BLaER1 (cell line): Measurements from ENCODE around the gene ENAH.

Source experiments
- H3K27ac ChIP-seq: shearing (Covaris generic); formaldehyde crosslinking; 2 replicates; pipeline ENCODE4 v1.8.1; 2022
- H3K27me3 ChIP-seq: shearing (Covaris generic); formaldehyde crosslinking; 2 replicates; pipeline ENCODE4 v1.8.1; 2022
- H3K36me3 ChIP-seq: shearing (Covaris generic); formaldehyde crosslinking; 2 replicates; pipeline ENCODE4 v1.8.1; 2022
- H3K4me1 ChIP-seq: shearing (Covaris generic); formaldehyde crosslinking; 2 replicates; pipeline ENCODE4 v1.8.1; 2022
- H3K4me2 ChIP-seq: shearing (Covaris generic); formaldehyde crosslinking; 2 replicates; pipeline ENCODE4 v1.8.1; 2022
- H3K4me3 ChIP-seq: shearing (Covaris generic); formaldehyde crosslinking; 2 replicates; pipeline ENCODE4 v1.8.1; 2022
- H3K9ac ChIP-seq: shearing (Covaris generic); formaldehyde crosslinking; 2 replicates; pipeline ENCODE4 v1.8.1; 2022
- H3K9me3 ChIP-seq: shearing (Covaris generic); formaldehyde crosslinking; 2 replicates; pipeline ENCODE4 v1.8.1; 2022
- H4K20me1 ChIP-seq: shearing (Covaris generic); formaldehyde crosslinking; 2 replicates; pipeline ENCODE4 v1.8.1; 2022
- Cebpa-rat ChIP-seq: shearing (Covaris generic); IDR thresholded peaks from 2 replicates; pipeline ENCODE4 v1.8.1; 2022

ENAH gene

DNA sequence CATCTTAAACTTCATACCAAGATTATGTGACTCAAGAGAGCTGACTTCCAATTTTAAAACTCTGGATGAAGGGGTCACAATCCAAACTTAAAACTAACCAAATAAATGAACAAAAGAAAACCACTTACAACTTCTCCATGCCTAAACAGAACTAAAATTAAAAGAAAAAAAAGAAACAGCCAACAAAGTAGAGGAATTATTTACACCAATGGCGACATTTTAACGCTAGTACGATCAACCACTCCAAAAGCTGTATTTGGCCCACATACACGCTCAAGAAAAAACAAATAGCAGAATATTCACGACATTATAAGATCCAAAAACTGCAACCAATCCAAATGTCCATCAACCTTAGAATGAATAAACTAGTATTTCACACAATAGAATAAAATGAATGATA is 42.4 kb downstream of the ENAH start:
- Histone ChIP-seq H3K36me3 (no peaks in the 10 kb centered on the region; the same call in 1 of the 2 replicates), H3K9me3 (peaks cover 34% of the 10 kb centered on the region; the same call in 1 of the 2 replicates), H3K4me1 (no peaks in the 10 kb centered on the region), H3K9ac (no peak overlapping the region), H4K20me1 (peaks cover 26% of the 10 kb centered on the region), H3K4me2 (no peak overlapping the region), H3K27me3 (no peaks in the 10 kb centered on the region), H3K4me3 (no peak overlapping the region), H3K27ac (no peak overlapping the region)
- TF ChIP-seq Cebpa-rat = no peak

DNA sequence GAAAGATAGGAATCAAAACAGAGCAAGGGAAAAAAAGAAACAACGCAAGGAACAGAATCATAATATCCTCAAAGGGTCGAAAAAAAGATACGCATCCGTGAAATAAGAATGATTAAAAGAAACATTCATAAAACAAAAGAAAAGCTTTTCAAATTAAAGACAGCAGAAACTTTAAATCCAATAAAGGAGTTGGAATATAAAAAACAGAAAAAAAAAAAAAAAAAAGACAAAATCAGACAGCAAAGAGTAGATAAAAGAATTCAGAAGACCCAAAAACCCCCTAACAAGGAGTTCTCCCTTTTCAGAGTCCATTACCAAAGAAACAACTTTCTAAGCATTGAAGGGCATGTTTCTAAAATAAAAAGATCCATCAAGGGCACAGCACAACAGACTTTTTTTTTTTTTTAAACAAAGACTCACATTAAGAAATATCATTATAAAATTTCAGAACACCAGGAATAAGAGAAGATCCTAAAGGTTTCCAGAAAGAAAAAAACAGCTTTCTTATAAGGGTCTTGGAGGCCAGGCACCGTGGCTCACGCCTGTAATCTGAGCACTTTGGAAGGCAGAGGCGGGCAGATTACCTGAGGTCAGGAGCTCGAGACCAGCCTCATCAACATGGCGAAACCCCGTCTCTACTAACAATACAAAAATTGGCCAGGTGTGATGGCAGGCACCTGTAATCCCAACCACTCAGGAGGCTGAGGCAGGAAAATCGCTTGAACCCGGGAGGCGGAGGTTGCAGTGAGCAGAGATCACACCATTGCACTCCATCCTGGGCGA is 44.7 kb downstream of the ENAH start:
- H3K4me1 ChIP-seq = no peaks in the 10 kb centered on the region
- no peak overlapping the region for H3K4me3 ChIP-seq
- H3K27ac ChIP-seq = no peak overlapping the region
- no peaks in the 10 kb centered on the region; the same call in 1 of the 2 replicates for H3K36me3 ChIP-seq
- no peak for TF ChIP-seq Cebpa-rat
- H3K4me2 ChIP-seq = no peak overlapping the region
- no peaks in the 10 kb centered on the region for H3K27me3 ChIP-seq
- H3K9ac ChIP-seq = no peak overlapping the region
- H4K20me1 ChIP-seq = peaks cover 39% of the 10 kb centered on the region
- H3K9me3 ChIP-seq = peaks cover 19% of the 10 kb centered on the region; the same call in 1 of the 2 replicates

DNA sequence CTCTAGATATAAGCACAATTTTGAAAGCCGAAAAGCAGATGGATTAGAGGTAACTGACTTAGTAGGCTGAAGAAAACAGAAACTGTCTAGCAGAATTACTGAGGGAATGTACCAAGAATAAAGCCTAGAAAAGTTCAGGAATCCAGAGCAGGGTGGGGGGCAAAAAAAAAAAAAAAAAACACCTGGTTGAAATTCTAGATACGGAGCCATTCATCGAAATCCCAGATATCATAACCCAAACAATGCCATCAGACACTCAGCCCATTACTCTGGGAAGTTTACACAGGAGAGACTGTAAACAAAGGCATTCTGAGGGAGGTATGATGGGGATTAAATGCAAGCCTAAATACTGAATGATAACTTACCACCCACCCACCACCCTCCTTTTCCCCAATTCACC is 45.6 kb downstream of the ENAH start:
- Histone ChIP-seq H3K4me1 (no peaks in the 10 kb centered on the region), H3K27me3 (no peaks in the 10 kb centered on the region), H3K4me3 (no peak overlapping the region), H3K9ac (no peak overlapping the region), H4K20me1 (peaks cover 45% of the 10 kb centered on the region), H3K4me2 (no peak overlapping the region), H3K27ac (no peak overlapping the region), H3K36me3 (no peaks in the 10 kb centered on the region; the same call in 1 of the 2 replicates), H3K9me3 (peaks cover 19% of the 10 kb centered on the region; the same call in 1 of the 2 replicates)
- no peak for TF ChIP-seq Cebpa-rat

DNA sequence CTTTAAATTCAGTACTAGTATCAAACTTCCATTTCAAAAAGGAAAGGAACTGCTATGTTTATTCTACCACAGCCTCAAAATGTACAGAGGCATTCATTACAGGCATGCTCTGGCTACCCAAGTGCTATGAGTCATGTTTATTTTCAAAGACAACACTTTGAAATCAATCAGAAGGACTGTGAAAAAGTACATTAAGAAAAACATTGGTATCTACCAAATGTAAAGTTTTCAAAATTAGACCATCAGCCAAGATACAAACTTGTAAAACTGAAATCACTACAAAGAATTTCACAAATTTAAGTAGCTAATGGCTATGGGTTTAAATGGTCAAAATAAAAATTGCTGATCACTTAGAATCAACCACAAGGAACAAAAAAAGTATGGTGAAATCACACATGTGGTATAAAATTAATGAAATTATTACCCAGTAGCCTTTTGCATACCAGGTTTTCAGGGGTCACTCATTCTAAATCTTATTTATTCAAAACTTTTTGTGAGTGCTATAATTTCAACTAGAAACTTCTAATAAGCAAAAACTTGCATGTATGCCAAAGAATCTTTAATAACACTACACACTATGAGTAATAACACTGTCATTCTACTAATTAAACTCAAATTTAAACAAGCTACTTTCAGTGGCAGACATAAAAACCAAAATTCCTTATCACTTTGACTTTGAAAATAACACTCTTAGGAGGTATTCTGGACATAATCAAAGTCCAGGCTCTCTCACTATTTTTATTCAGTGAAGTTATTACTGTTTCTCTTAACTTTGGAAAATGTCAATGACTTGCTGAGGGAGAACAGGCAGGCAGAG is 49.2 kb downstream of the ENAH start:
- no peak overlapping the region for H3K9ac ChIP-seq
- TF ChIP-seq Cebpa-rat = no peak
- peaks cover 16% of the 10 kb centered on the region for H3K36me3 ChIP-seq
- H3K9me3 ChIP-seq = peaks cover 23% of the 10 kb centered on the region
- no peak overlapping the region for H3K4me3 ChIP-seq
- no peaks in the 10 kb centered on the region for H3K4me1 ChIP-seq
- H3K27ac ChIP-seq = no peak overlapping the region
- H3K4me2 ChIP-seq = no peak overlapping the region
- H4K20me1 ChIP-seq = peaks cover 41% of the 10 kb centered on the region
- no peaks in the 10 kb centered on the region for H3K27me3 ChIP-seq

DNA sequence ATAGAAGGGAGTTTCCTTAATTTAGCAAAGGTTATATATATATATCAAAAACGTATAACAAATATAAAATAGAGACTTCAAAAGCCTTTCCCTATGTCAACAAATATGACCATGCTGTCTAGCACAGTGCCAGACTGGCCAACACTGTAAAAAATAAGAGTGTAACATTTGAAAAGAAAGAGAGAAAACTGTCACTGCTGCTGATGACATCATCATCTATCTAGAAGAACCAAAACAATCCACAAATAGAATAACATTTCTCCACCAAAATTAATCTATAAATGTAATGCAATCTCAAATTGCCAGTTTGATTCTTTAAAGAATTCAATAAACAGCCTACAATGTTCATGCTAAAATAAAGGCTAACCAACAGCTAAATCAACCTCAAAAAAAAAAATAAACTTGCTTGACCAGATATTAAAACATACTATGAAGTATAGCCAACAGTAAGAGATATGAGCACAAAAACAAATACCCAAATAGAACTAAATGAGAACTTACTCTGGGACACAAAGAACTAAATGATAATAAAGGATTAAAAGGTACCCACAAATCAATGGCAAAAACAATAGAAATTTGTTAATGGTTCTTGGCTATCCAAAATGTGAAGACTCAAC is 50.2 kb downstream of the ENAH start:
- Histone ChIP-seq H4K20me1 (peaks cover 33% of the 10 kb centered on the region; the same call in 1 of the 2 replicates), H3K9me3 (peaks cover 23% of the 10 kb centered on the region), H3K4me3 (no peak overlapping the region), H3K4me1 (no peaks in the 10 kb centered on the region), H3K27me3 (no peaks in the 10 kb centered on the region), H3K9ac (no peak overlapping the region), H3K36me3 (peaks cover 16% of the 10 kb centered on the region), H3K4me2 (no peak overlapping the region), H3K27ac (no peak overlapping the region)
- no peak for TF ChIP-seq Cebpa-rat

DNA sequence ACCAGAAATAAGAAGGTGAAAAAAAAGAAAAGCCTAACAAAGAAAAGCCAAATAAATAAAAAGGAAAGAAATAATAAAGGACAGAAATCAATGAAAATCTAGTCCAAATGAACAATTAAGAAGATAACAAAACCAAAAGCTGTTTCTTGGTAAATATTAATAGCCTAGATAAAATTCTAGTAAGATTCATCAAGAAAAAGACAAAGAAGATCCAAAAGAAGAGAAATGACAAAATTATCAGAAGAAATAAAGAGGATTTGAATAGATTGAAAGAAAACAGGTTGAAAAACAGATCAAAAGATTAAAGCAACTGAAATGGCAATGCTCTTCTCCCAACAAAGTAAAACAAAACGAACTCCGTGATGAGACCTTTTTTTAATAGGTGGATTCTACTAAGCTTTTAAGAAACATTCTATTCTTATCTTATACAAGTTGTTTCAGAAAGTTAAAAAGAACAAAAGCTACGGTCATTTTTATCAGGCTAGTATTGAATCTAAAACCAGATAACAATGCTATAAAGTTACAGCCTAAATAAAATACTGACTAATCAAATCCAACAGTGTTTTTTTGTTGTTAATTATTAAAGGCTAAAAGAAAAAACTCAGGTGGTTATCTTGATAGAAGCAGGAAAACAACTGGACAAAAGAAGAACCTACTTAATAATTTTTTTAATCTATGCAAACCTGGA is 50.9 kb downstream of the ENAH start:
- H3K9ac ChIP-seq = no peak overlapping the region
- H3K36me3 ChIP-seq = peaks cover 16% of the 10 kb centered on the region
- peaks cover 32% of the 10 kb centered on the region; the same call in 1 of the 2 replicates for H4K20me1 ChIP-seq
- no peak overlapping the region for H3K27ac ChIP-seq
- H3K9me3 ChIP-seq = peaks cover 23% of the 10 kb centered on the region
- no peak overlapping the region for H3K4me3 ChIP-seq
- no peak overlapping the region for H3K4me2 ChIP-seq
- TF ChIP-seq Cebpa-rat = no peak
- H3K27me3 ChIP-seq = no peaks in the 10 kb centered on the region
- H3K4me1 ChIP-seq = no peaks in the 10 kb centered on the region

DNA sequence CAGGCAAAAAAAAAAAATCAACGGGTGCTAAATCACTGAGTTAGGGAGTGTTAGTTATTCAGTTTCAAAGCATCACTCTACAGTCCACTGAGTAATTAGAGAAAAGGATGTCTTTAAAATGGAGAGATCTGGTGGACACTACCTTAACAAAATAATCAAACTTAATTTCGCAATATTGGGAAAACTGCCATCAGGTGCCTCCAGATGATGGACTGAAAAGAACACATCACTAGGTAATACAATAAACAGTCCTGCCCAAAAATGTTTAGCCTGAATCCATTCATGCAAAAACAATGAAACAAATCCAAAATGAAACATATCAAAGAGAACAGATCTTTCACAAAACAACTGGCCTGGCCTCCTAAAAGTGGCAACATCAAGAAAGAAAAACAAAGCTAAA is 54.1 kb downstream of the ENAH start:
- Histone ChIP-seq H3K9me3 (peaks cover 23% of the 10 kb centered on the region), H3K4me1 (no peaks in the 10 kb centered on the region), H3K9ac (no peak overlapping the region), H4K20me1 (peaks cover 32% of the 10 kb centered on the region; the same call in 1 of the 2 replicates), H3K36me3 (peaks cover 19% of the 10 kb centered on the region), H3K4me3 (no peak overlapping the region), H3K27me3 (no peaks in the 10 kb centered on the region), H3K27ac (no peak overlapping the region), H3K4me2 (no peak overlapping the region)
- no peak for TF ChIP-seq Cebpa-rat

DNA sequence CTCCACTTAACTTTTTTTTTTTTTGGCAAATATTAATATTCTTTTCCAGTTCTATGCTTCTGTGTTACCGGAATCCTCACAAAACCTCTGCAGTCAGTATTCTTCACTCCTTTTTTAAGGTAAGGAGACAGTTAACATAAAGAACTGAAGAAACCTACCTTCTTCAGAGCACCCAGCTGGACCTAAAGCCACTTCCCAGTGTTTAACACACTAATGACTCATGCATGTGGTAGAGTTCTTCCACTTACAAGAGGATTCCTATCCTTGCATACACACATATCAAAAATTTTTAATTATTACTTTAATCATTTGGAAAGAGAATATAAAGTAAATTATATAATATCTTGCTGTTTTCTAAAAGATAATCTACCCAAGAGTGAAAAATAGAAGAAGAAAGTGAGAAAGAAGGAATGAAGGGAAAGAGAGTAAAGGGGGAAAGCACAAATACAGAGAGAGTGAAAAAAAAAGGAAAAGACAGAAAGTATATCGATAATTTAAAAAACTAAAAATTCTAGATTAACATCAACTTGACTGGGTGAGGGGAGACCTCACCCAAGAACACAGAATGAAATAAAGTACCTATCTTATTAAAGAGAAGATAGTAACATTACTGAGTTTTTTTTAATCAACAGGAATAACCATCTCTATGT is 54.9 kb downstream of the ENAH start:
- no peak overlapping the region for H3K9ac ChIP-seq
- H4K20me1 ChIP-seq = peaks cover 32% of the 10 kb centered on the region; the same call in 1 of the 2 replicates
- no peak overlapping the region for H3K27ac ChIP-seq
- no peak for TF ChIP-seq Cebpa-rat
- no peaks in the 10 kb centered on the region for H3K4me1 ChIP-seq
- no peak overlapping the region for H3K4me2 ChIP-seq
- no peak overlapping the region for H3K4me3 ChIP-seq
- peaks cover 22% of the 10 kb centered on the region for H3K36me3 ChIP-seq
- H3K27me3 ChIP-seq = no peaks in the 10 kb centered on the region
- peaks cover 23% of the 10 kb centered on the region for H3K9me3 ChIP-seq

DNA sequence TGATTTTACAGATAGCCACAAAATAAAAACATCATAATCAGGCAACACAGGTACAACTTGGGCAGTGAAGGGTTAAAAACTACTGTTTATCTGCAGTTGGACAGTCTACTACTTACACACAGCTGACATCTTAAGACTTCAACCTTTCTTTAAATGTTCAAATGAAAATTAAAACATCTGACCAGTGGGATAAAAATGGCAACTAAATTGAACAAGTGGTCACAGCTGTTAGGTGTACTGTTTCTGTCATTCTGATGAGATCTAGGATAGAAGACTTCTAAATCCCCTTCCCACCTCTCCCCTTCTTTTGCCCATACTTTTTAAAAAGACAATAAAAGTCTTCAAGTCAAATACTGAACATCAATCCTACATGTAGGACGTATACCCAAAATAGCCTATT is 56.2 kb downstream of the ENAH start:
- TF ChIP-seq Cebpa-rat = no peak
- Histone ChIP-seq H3K36me3 (peaks cover 22% of the 10 kb centered on the region), H3K4me3 (no peak overlapping the region), H3K4me1 (no peaks in the 10 kb centered on the region), H3K9me3 (peaks cover 23% of the 10 kb centered on the region), H3K9ac (no peak overlapping the region), H3K4me2 (no peak overlapping the region), H4K20me1 (peaks cover 25% of the 10 kb centered on the region; the same call in 1 of the 2 replicates), H3K27ac (no peak overlapping the region), H3K27me3 (no peaks in the 10 kb centered on the region)
